ENCODE measurements around the gene CCL4.

CCL4 gene

GRCh38 chr17:36151891-36152638, 48.4 kb downstream of the CCL4 start:
- DNase-seq (ENCODE audit: insufficient read length, low spot score) (no peak), FAIRE-seq (no peak)
- TF ChIP-seq POU2F2 (IDR thresholded peaks at IDR 0.05; ENCODE audit: low read depth, low read length), result no peak

GRCh38 chr17:36152639-36153120, 49.1 kb downstream of the CCL4 start:
- FAIRE-seq, result no peak
- no peak for DNase-seq (ENCODE audit: insufficient read length, low spot score)
- TF ChIP-seq POU2F2 (IDR thresholded peaks at IDR 0.05; ENCODE audit: low read depth, low read length), result peak; percentile 28; the same call in 1 of the 2 replicates
- no peak for TF ChIP-seq POLR2AphosphoS5 (IDR thresholded peaks at IDR 0.05; ENCODE audit: low read depth, low read length)

- DNase-seq (ENCODE audit: insufficient read length, low spot score) (no peak), FAIRE-seq (no peak)
- TF ChIP-seq POU2F2 (IDR thresholded peaks at IDR 0.05; ENCODE audit: low read depth, low read length) (peak; percentile 79; the same call in 1 of the 2 replicates), SPI1 (IDR thresholded peaks at IDR 0.05; ENCODE audit: low read depth, low read length) (peak; percentile 81), POLR2AphosphoS5 (IDR thresholded peaks at IDR 0.05; ENCODE audit: low read depth, low read length) (no peak)
These were observed 50.4 kb downstream of the CCL4 start for GRCh38 chr17:36153895-36154610.
